ENCODE data around the gene KSR2.

GRCh38 chr12:117622087-117622486 lies 346.7 kb downstream of the KSR2 start:
- TF ChIP-seq POLR2A (IDR thresholded peaks at IDR 0.05; ENCODE audit: low read depth, low read length) (no peak), TAF1 (IDR thresholded peaks at IDR 0.05; ENCODE audit: low read depth, low read length) (no peak), POLR2AphosphoS5 (IDR thresholded peaks at IDR 0.05; ENCODE audit: low read depth, low read length) (no peak), SPI1 (IDR thresholded peaks at IDR 0.05; ENCODE audit: low read depth, low read length) (no peak)

Measured in GM12891 (cell line).